Effector memory CD8-positive, alpha-beta T cell (primary cell): ENCODE measurements around the gene LY86.

Experiments used
- ATAC-seq: fragments of 150-1000 bp; cut with Tn5 transposase; replicated peaks from 2 replicates; pipeline ENCODE4 v1.10.0; 2021; ENCODE audit warnings: mild to moderate bottlenecking, moderate library complexity
- DNase-seq, 3 experiments: peaks; one replicate each; pipeline ENCODE4 v3.0.0; 2021
- H3K27ac Mint-ChIP-seq, 2 donors: one replicate each; pipeline ENCODE4 v1.8.0; 2022; ENCODE audit warnings: mild to moderate bottlenecking in 2 of 2, mixed read lengths in 2 of 2, moderate library complexity in 2 of 2
- H3K27me3 Mint-ChIP-seq, 2 donors: one replicate each; pipeline ENCODE4 v1.8.0; 2022; ENCODE audit warnings: mixed read lengths in 2 of 2
- H3K36me3 Mint-ChIP-seq: one replicate; pipeline ENCODE4 v1.8.0; 2022; ENCODE audit warnings: mild to moderate bottlenecking, moderate library complexity, mixed read lengths; ENCODE audit not compliant: insufficient read depth
- H3K4me1 Mint-ChIP-seq, 2 donors: one replicate each; pipeline ENCODE4 v1.8.0; 2022; ENCODE audit warnings: low read depth in 2 of 2, mixed read lengths in 2 of 2
- H3K4me3 Mint-ChIP-seq, 2 donors: one replicate each; pipeline ENCODE4 v1.8.0; 2022; ENCODE audit warnings: mild to moderate bottlenecking in 2 of 2, mixed read lengths in 2 of 2, moderate library complexity in 2 of 2
- H3K9me3 Mint-ChIP-seq, 2 donors: one replicate each; pipeline ENCODE4 v1.8.0; 2022; ENCODE audit warnings: mixed read lengths in 2 of 2

LY86 gene

DNA sequence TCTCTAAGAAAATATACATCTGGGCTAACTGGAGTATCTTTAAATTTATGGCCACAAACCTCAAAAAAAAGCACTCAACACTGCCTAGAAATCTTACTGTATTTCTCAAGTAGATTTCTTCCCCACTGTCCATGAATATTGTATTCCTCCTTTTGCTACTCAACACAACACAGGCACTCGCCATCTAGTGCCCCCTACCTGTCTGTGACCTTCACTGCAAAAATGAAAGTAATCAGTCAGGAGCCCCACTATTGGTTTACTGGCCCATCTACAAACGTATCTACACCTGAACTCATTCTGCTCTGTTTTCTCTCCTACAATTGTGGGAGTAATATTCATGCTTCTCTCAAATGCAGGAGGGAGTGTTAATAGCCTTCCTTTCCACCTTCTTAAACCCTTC lies 58.3 kb downstream of the LY86 start:
- H3K9me3 Mint-ChIP-seq = no peaks in the 10 kb centered on the region
- no peak overlapping the region for H3K4me3 Mint-ChIP-seq
- H3K4me1 Mint-ChIP-seq = peaks cover 0 to 5% of the 10 kb centered on the region in 2 donors
- H3K27me3 Mint-ChIP-seq = no peaks in the 10 kb centered on the region
- H3K27ac Mint-ChIP-seq = no peak overlapping the region
- no peaks in the 10 kb centered on the region for H3K36me3 Mint-ChIP-seq
- DNase-seq (no peak), ATAC-seq (no peak)

DNA sequence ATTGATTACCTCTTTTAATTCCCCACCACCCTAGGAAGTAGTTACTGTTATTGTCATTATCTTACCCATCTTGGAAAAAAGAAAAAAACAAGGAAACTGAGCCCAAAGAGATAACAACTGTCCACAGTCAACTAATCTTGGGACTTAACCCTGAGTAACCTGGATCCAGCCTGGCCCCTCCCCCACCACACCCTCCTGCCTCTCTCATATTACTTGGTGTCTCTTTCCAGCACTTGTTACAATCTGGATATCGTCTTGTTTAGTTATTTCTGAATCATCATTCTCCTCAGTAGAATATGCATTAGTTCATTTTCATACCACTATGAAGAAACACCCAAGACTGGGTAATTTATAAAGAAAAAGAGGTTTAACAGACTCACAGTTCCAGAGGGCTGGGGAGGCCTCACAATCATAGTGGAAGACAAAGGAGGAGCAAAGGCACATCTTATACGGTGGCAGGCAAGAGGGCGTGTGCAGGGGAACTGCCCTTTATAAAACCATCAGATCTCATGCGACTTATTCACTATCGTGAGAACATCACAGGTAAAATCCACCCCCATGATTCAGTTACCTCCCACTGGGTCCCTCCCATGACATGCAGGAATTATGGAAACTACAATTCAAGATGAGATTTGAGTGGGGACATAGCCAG lies 60.3 kb downstream of the LY86 start:
- peaks cover 0 to 4% of the 10 kb centered on the region in 2 donors for H3K4me1 Mint-ChIP-seq
- no peak overlapping the region for H3K27ac Mint-ChIP-seq
- no peak for DNase-seq
- peaks cover 0 to 6% of the 10 kb centered on the region in 2 donors for H3K27me3 Mint-ChIP-seq
- no peak overlapping the region for H3K4me3 Mint-ChIP-seq
- no peaks in the 10 kb centered on the region for H3K9me3 Mint-ChIP-seq
- ATAC-seq = no peak
- no peaks in the 10 kb centered on the region for H3K36me3 Mint-ChIP-seq

DNA sequence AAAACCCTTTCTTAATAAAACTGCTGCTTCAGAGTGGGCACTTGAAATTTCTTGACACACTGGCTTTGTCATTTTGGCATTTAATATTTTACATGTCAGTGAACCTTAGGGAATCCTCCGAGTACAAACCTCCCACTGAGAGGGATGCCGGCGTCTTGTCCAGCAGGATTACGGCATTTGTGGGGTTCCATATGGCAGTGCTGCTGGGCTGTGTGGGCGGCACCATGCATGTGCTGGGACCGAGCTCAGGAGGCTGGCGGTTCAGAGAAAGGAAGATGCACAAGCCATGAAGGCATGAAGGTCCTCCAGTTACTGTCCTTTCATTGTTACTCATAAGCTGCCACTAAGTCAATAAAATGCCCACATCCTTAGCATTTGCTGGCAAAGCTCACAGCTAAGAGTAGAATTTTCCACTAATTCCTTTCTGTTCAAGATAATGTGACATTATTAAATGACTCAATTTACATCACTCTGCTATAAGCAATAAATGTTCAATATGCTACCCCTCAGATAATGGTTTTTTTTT lies 61.4 kb downstream of the LY86 start:
- peaks cover 4 to 13% of the 10 kb centered on the region in 2 donors for H3K4me1 Mint-ChIP-seq
- no peak for ATAC-seq

DNA sequence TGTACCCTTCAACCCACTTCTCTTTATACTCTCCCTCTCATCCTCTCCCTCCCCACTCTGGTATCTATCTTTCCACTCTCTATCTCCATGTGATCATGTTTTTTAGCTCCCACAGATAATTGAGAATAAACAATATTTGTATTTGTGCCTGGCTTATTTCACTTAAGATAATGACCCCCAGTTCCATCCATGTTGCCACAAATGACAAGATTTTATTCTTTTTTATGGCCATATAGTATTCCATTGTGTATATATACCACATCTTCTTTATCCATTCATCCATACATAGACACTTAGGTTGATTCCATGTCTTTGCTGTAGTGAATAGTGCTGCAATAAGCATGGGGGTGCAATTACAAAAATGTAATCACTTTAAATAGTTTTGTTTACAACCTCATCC lies 62.3 kb downstream of the LY86 start:
- Mint-ChIP-seq H3K9me3 (no peaks in the 10 kb centered on the region), H3K27ac (no peak overlapping the region), H3K27me3 (peaks cover 0 to 6% of the 10 kb centered on the region in 2 donors), H3K36me3 (peaks cover 2% of the 10 kb centered on the region), H3K4me3 (no peak overlapping the region), H3K4me1 (peaks cover 10 to 18% of the 10 kb centered on the region in 2 donors)
- ATAC-seq (no peak), DNase-seq (no peak)

More for the DNA sequence above, 61.4 kb downstream of the LY86 start:
- no peaks in the 10 kb centered on the region for H3K9me3 Mint-ChIP-seq
- peaks cover 2% of the 10 kb centered on the region for H3K36me3 Mint-ChIP-seq
- no peak overlapping the region for H3K4me3 Mint-ChIP-seq
- H3K27me3 Mint-ChIP-seq = peaks cover 0 to 6% of the 10 kb centered on the region in 2 donors
- H3K27ac Mint-ChIP-seq = no peak overlapping the region
- no peak for DNase-seq

DNA sequence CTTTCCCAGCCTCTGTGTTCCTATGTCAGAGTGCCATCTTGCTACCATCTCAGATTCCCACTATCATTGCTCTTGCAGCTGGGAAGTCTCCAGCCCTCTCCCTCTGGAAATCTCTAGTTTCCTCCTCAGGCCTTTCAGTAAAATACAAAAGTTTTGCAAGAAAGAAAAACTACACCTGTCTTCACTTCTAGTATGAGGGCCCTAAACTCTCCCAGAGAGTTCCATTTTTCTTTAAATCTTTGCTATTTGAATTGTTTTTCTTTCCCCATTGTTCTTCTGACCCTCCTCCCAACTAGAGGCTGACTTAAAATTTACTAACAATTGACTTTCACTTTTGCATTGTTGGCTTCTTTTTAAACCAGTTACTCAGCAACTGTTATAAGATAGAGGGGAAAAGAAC lies 62.8 kb downstream of the LY86 start:
- peaks cover 0 to 6% of the 10 kb centered on the region in 2 donors for H3K27me3 Mint-ChIP-seq
- H3K4me3 Mint-ChIP-seq = no peak overlapping the region
- peaks cover 2% of the 10 kb centered on the region for H3K36me3 Mint-ChIP-seq
- no peak overlapping the region for H3K27ac Mint-ChIP-seq
- DNase-seq (no peak), ATAC-seq (no peak)
- H3K9me3 Mint-ChIP-seq = no peaks in the 10 kb centered on the region
- H3K4me1 Mint-ChIP-seq = peaks cover 12 to 18% of the 10 kb centered on the region in 2 donors

DNA sequence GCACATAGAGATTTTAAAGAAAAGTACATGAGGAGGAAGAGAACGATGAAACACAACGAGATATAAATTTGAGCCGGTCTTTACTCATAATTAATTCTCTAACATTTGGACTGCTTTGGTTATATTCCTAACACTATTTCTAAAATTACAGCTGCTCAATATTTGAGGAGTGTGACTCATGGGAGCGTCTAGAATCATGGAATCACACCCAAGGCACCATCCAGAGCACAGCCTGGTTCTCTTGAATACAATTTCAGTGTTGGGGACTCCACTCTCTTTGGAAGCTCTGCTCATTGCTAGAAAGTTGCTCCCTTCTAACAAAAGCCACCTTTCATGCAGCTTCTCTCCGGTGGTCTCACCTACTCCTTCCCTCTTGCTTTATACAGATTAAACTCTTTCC lies 64.4 kb downstream of the LY86 start:
- ATAC-seq = no peak
- Mint-ChIP-seq H3K27me3 (peaks cover 0 to 6% of the 10 kb centered on the region in 2 donors), H3K36me3 (peaks cover 2% of the 10 kb centered on the region), H3K9me3 (no peaks in the 10 kb centered on the region), H3K27ac (no peak overlapping the region), H3K4me1 (peaks cover 14 to 18% of the 10 kb centered on the region in 2 donors), H3K4me3 (no peak overlapping the region)
- DNase-seq = no peak

DNA sequence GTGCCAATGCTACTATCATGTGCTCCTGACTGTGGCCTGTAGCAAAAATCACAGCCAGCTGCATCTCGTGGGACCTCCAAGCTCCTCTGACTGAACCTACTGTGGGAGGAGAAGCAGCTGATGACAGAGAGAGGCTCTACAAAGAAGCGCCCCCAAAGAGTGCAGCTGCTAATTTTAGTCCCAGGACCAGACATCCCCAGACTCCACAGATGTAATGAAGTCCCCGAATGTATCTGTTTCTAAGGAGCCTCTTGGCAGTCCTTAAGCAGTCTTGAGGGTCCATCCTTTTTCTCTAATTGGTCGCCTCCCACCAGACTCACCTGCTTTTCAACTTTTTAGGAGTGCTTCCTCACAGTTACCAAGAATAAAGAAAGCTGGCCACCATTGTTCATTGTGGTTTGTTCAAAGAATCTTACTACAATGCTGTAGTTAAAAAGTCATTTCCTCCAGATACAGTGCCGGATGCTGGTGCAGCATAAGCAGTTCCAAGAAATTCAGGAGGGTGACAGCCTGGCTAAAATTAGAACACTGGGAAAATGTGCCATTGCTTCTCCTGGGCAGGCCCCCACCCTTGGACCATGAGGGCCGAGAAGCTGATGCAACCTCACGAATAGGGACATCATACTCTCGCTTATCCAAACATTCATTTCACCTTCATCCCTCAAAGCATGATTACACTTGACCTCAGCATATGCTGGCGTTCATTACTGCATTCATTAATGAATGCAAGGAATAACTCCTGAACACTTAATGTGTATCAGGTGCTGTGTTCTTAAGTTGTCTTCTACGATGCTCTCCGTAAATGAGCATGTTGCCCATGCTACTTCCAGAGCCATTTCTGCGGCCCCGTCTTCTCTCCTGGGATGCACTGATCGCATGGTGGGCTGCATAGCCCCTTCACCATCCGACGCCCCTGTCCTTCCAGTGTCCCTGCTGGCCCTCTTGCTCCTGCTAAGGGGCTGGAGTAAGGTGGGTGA lies 66.4 kb downstream of the LY86 start:
- Mint-ChIP-seq H3K4me1 (peaks cover 18% of the 10 kb centered on the region in 2 donors), H3K36me3 (peaks cover 2% of the 10 kb centered on the region), H3K4me3 (peak overlapping the region in 1 of 2 donors; percentile 35), H3K27me3 (peaks cover 0 to 6% of the 10 kb centered on the region in 2 donors), H3K27ac (peak overlapping the region in 1 of 2 donors; percentile 32), H3K9me3 (no peaks in the 10 kb centered on the region)
- DNase-seq (no peak), ATAC-seq (no peak)

DNA sequence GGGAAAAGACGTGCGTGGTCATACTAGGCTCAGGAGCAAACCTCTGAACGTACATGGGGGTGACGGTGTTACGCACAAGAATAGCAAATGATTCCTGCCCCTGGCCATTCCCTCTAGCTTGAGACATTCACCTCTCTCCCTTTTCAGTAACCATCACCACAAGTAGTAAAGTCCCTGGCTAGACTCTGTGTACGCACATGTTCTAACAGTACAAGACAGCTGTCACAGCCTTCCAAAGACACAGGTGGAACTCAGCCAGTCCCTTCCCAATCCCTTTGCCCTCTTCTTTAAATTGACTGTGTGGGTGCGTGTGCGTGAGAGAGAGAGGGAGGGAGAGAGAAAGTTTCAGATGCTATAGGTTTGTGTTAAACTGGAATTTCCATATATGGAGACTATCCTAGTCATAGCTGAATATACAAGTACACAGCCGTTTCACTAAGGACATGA lies 67.3 kb downstream of the LY86 start:
- DNase-seq (no peak), ATAC-seq (no peak)
- Mint-ChIP-seq H3K4me3 (peak overlapping the region in 1 of 2 donors; percentile 13), H3K27ac (no peak overlapping the region), H3K9me3 (no peaks in the 10 kb centered on the region), H3K4me1 (peaks cover 18% of the 10 kb centered on the region in 2 donors), H3K27me3 (peaks cover 6 to 8% of the 10 kb centered on the region in 2 donors), H3K36me3 (peaks cover 2% of the 10 kb centered on the region)

DNA sequence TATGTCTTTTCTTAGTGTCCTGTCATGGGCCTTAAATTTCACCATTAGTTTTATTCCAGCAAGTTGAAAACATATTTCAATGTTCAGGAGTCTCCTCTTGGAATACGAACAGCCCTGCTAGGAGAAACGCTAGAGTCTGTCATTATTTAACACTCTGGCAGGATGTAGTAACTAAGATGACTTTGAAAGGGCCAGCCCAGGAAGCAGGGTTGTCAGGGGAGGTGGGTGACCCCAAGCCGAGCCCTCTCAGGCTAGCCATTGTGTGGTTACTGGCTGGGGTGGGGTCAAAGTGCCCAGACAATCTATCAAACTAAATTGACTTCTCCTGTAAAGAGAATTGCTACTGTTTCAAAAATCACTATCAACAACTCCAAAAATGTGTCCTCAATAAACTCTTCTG lies 67.8 kb downstream of the LY86 start:
- no peak for DNase-seq

DNA sequence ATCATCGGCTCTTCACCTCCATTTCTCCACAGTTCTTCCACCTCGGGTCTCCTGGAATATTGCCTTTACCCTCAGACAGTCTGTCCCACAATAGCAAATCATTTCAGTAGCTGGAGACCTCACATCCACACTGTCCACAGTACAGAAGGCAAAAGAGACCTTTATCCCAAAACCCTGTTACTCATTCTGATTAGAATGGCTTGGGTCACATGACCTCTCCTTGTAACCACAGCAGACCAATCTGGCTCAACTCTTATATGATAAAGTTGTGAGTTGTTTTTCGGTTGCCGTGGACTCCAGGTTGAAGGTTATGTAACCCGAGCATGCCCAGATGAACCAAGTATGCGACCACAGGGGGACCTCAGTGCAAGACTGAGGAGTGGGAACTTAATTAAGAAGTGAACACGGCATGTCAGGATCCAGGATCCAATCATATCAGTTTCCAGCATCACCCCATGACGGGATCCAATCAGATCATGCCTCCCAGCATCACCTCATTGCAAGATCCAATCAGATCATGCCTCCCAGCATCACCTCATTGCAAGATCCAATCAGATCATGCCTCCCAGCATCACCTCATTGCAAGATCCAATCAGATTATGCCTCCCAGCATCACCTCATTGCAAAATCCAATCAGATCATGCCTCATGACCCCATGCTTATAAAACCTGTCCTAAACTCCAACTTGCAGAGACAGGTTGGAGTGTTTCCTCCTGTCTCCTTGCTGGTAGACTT lies 68.7 kb downstream of the LY86 start:
- H3K27ac Mint-ChIP-seq = peak overlapping the region in 1 of 2 donors; percentile 18
- H3K27me3 Mint-ChIP-seq = peaks cover 6 to 17% of the 10 kb centered on the region in 2 donors
- peaks cover 18 to 20% of the 10 kb centered on the region in 2 donors for H3K4me1 Mint-ChIP-seq
- no peaks in the 10 kb centered on the region for H3K9me3 Mint-ChIP-seq
- ATAC-seq = no peak
- no peak overlapping the region for H3K4me3 Mint-ChIP-seq
- H3K36me3 Mint-ChIP-seq = peaks cover 2% of the 10 kb centered on the region
- no peak for DNase-seq

More for the DNA sequence above, 67.8 kb downstream of the LY86 start:
- Mint-ChIP-seq H3K4me1 (peaks cover 18 to 19% of the 10 kb centered on the region in 2 donors), H3K27ac (no peak overlapping the region), H3K4me3 (no peak overlapping the region), H3K9me3 (no peaks in the 10 kb centered on the region), H3K36me3 (peaks cover 2% of the 10 kb centered on the region), H3K27me3 (peaks cover 6 to 13% of the 10 kb centered on the region in 2 donors)
- no peak for ATAC-seq

DNA sequence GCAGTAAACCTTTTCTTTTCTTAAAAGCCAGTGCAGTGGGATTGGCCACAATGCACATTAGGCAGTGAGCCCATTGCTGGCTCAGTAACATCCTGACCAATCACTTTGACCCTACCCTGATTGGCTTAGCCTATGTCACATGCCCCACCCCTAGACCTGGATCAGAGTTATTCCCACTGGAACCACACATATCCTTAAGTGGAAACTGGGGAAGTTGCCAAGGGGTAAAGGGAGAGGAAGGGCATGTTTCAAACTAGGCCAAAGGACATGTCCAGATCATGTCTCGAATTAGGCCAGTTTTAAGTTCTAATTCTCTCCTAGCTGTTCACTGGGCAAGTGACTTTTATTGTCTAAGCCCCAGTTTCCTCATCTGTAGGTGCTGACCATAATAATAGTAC lies 69.3 kb downstream of the LY86 start:
- H3K36me3 Mint-ChIP-seq = peaks cover 2% of the 10 kb centered on the region
- peak overlapping the region in 1 of 2 donors; percentile 18 for H3K27ac Mint-ChIP-seq
- H3K9me3 Mint-ChIP-seq = no peaks in the 10 kb centered on the region
- no peak for DNase-seq
- peaks cover under 1 to 17% of the 10 kb centered on the region in 2 donors for H3K27me3 Mint-ChIP-seq
- no peak overlapping the region for H3K4me3 Mint-ChIP-seq
- ATAC-seq = no peak
- peaks cover 18 to 20% of the 10 kb centered on the region in 2 donors for H3K4me1 Mint-ChIP-seq

DNA sequence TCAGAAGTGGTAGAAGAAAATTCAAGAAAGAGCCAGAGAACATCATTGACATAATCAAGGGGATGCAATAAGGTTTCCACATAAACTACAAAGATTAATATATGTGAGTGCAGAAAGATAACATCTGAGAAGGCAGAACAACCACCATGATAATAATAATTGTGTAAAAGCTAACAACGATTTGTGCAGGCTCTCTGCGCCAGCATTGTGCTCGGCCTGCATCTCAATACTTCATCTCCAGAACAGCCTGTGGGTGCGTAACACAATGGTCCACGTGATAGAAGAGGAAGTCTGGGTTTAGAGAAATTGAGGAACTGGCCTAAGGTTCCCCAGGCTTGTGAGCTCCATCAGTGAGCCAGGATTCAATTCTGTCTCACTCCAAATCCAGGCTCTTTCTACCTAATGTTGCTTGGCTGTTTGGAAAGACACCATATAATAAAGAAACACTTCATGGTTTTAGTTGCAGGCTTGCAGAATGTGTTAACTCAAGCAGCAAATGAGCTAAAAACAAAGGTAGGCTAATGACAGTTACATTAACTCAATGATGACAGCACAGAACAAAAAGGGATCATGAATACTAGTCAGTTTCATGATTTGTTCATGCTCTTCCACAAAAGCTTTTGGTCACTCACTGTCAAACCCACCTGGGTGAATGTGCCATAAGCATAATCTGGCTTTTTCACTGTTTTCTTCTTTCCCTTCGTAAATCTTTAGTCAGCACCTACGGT lies 71.2 kb downstream of the LY86 start:
- ATAC-seq (peak; percentile 25), DNase-seq (no peak)
- Mint-ChIP-seq H3K27me3 (peaks cover 0 to 24% of the 10 kb centered on the region in 2 donors), H3K4me3 (no peak overlapping the region), H3K4me1 (peaks cover 6 to 18% of the 10 kb centered on the region in 2 donors), H3K27ac (no peak overlapping the region), H3K36me3 (no peaks in the 10 kb centered on the region), H3K9me3 (no peaks in the 10 kb centered on the region)
